ENCODE data around the gene ANK2. TPM values are rescaled to one million over a fixed set of nuclear protein-coding genes. Genes with fewer than 3 reads are reported as not detected.
A peak's percentile ranks its signal among the peaks of the same experiment; 100 is the strongest.

ANK2 gene
- total RNA-seq, 4 donors from 2014 or later, result 27.4 to 142 (median 47.2) TPM

- H3K27ac ChIP-seq, result no peak overlapping the region
- no peak for DNase-seq
- H3K36me3 ChIP-seq, result no peaks in the 10 kb centered on the region
- no peaks in the 10 kb centered on the region for H3K27me3 ChIP-seq
- no peaks in the 10 kb centered on the region for H3K9me3 ChIP-seq
- no peak for TF ChIP-seq CTCF (IDR thresholded peaks at IDR 0.05)
- TF ChIP-seq POLR2A (IDR thresholded peaks at IDR 0.05), result no peak
- intact Hi-C loops (cut with DNase I; ENCODE audit: low total_unique reads), result no loop called here
- H3K4me3 ChIP-seq, result no peak overlapping the region
- no peaks in the 10 kb centered on the region for H3K4me1 ChIP-seq
Observed at GRCh38 chr4:113094331-113094730, 44.9 kb downstream of the ANK2 start.

GRCh38 chr4:113094802-113095201, 45.3 kb downstream of the ANK2 start:
- H3K27me3 ChIP-seq, result no peaks in the 10 kb centered on the region
- no peaks in the 10 kb centered on the region for H3K36me3 ChIP-seq
- H3K4me1 ChIP-seq, result no peaks in the 10 kb centered on the region
- H3K27ac ChIP-seq, result no peak overlapping the region
- intact Hi-C loops (cut with DNase I; ENCODE audit: low total_unique reads), result no loop called here
- H3K4me3 ChIP-seq, result no peak overlapping the region
- TF ChIP-seq POLR2A (IDR thresholded peaks at IDR 0.05) (no peak), CTCF (IDR thresholded peaks at IDR 0.05) (peak; percentile 21 to 52 (median 24))
- H3K9me3 ChIP-seq, result no peaks in the 10 kb centered on the region
- no peak for DNase-seq

GRCh38 chr4:113101669-113102068, 52.2 kb downstream of the ANK2 start:
- Histone ChIP-seq H3K4me1 (no peaks in the 10 kb centered on the region), H3K4me3 (no peak overlapping the region), H3K27ac (no peak overlapping the region), H3K9me3 (no peaks in the 10 kb centered on the region), H3K36me3 (no peaks in the 10 kb centered on the region), H3K27me3 (no peaks in the 10 kb centered on the region)
- TF ChIP-seq CTCF (IDR thresholded peaks at IDR 0.05) (no peak), POLR2A (IDR thresholded peaks at IDR 0.05) (no peak)
- intact Hi-C loops (cut with DNase I; ENCODE audit: low total_unique reads), result no loop called here
- no peak for DNase-seq

- no peak for TF ChIP-seq CTCF (IDR thresholded peaks at IDR 0.05)
- TF ChIP-seq POLR2A (IDR thresholded peaks at IDR 0.05), result no peak
- H3K4me3 ChIP-seq, result no peak overlapping the region
- no peaks in the 10 kb centered on the region for H3K4me1 ChIP-seq
- no peak overlapping the region for H3K27ac ChIP-seq
- no peaks in the 10 kb centered on the region for H3K36me3 ChIP-seq
- intact Hi-C loops (cut with DNase I; ENCODE audit: low total_unique reads), result no loop called here
- DNase-seq, result no peak
- H3K9me3 ChIP-seq, result no peaks in the 10 kb centered on the region
- H3K27me3 ChIP-seq, result no peaks in the 10 kb centered on the region
Observed at GRCh38 chr4:113103556-113103955, 54.1 kb downstream of the ANK2 start.

- H3K27ac ChIP-seq, result peak overlapping the region in 1 of 2 donors; percentile 29
- H3K4me1 ChIP-seq, result no peaks in the 10 kb centered on the region
- intact Hi-C loops (cut with DNase I; ENCODE audit: low total_unique reads), result no loop called here
- H3K27me3 ChIP-seq, result no peaks in the 10 kb centered on the region
- DNase-seq, result no peak
- no peak overlapping the region for H3K4me3 ChIP-seq
- no peaks in the 10 kb centered on the region for H3K9me3 ChIP-seq
- H3K36me3 ChIP-seq, result no peaks in the 10 kb centered on the region
- TF ChIP-seq CTCF (IDR thresholded peaks at IDR 0.05) (peak in 3 of 4 experiments; percentile 18 to 31 (median 27)), POLR2A (IDR thresholded peaks at IDR 0.05) (no peak)
Observed at GRCh38 chr4:113106108-113106507, 56.7 kb downstream of the ANK2 start.

Measured in uterus (tissue), 4 donors.